ENCODE results near the gene CACNA1C. TPM values are rescaled to one million over a fixed set of nuclear protein-coding genes. Genes with fewer than 3 reads are reported as not detected.

Gene CACNA1C
- total RNA-seq, 4 donors from 2014 or later = 1.5 to 13.5 (median 2.1) TPM

DNA sequence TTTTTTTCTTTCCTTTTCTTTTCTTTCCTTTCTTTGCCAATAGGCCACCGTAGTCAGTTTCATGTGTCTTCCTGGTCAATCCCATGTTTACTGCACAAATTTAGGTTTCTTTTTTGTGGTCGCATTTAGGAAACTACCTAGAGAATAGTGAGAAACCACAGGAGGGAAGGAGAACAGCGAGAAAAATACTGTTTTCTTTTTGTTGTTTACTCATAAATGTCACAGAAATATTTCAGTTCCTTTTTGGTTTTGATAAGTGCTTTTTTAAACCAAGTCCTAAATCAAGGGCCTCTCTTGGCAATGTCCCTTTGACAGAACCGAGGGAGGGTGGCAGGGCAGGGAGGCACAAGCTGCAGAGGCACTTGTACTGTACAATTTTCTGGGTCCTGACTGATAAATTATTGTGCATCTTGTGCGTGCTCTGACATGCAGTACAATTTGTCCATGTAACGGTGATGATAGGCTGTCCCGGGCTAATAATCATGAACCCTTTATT is 326.1 kb downstream of the CACNA1C start:
- intact Hi-C loops (cut with DNase I) = no loop called here
- Histone ChIP-seq H3K27ac (peak overlapping the region in 2 of 4 donors; percentile 2), H3K4me1 (peaks cover 0 to 19% (median 0%) of the 10 kb centered on the region in 3 donors), H3K9me3 (no peaks in the 10 kb centered on the region), H3K36me3 (no peaks in the 10 kb centered on the region), H3K4me3 (no peak overlapping the region), H3K27me3 (no peaks in the 10 kb centered on the region)
- DNase-seq = no peak
- TF ChIP-seq POLR2A (IDR thresholded peaks at IDR 0.05) = no peak
- TF ChIP-seq, protein P1, sequence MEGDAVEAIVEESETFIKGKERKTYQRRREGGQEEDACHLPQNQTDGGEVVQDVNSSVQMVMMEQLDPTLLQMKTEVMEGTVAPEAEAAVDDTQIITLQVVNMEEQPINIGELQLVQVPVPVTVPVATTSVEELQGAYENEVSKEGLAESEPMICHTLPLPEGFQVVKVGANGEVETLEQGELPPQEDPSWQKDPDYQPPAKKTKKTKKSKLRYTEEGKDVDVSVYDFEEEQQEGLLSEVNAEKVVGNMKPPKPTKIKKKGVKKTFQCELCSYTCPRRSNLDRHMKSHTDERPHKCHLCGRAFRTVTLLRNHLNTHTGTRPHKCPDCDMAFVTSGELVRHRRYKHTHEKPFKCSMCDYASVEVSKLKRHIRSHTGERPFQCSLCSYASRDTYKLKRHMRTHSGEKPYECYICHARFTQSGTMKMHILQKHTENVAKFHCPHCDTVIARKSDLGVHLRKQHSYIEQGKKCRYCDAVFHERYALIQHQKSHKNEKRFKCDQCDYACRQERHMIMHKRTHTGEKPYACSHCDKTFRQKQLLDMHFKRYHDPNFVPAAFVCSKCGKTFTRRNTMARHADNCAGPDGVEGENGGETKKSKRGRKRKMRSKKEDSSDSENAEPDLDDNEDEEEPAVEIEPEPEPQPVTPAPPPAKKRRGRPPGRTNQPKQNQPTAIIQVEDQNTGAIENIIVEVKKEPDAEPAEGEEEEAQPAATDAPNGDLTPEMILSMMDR (IDR thresholded peaks at IDR 0.05) = no peak
- WGBS, 2 donors = 37 to 44% methylated on average over 7 of the region's 7 CpGs

DNA sequence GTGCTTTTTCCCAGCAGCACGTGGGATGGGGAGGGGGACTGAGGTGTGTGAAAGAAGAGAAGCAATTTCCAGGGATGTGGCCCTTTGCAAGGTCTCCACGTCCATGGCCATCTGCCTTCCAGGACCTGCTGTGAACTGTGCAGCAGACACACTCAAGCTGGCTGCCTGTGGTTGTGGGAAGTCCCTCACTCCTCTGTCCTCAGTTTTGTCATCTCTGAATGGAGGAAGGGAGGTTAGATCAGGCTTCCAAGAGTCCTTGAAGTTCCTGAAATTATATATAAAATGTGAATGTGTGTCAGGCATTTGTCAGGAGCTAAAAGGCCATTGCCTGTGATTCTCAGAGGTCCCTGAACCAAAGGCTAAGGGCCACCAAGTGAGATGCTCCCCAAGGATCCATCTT is 328.2 kb downstream of the CACNA1C start:
- no peak overlapping the region for H3K27ac ChIP-seq
- TF ChIP-seq, protein P1 (IDR thresholded peaks at IDR 0.05) = no peak
- no peak for TF ChIP-seq POLR2A (IDR thresholded peaks at IDR 0.05)
- WGBS, 2 donors = 64 to 83% methylated on average over 1 to 2 of the region's 2 CpGs

DNA sequence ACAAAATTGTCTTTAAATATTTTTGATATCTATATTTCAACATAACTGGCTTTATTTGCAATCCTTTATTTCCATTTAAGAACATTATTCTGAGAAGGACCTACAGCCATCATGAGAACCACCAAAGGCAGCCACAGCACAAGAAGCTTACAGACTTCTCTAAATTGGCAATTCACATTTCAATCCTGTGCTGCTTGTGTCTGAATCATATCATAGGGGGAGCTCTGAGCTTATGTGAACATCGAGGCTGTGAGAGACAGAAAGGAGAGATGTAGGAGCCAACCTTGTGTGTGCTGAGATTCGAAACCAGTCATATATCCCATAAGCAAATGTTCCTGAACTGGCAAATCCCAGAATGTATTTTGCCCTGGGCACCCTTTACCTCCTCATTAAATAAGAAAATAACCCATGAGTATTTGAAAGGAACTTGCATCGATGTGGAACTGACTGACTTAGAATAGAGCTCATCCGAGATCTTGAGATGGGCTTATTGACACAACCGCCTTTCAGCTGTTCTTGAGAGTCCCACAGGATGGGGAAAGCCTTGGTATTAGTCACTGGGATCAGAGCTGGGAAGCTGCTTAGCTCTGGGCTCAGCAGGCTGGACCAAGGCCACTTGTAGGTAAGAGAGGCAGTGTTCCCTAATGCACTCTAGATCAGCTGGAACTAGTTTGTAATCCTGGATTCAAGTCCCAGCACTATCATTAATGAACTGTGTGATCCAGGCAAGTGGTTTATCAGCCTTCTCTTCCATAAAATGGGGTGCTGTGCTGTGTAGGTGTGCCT is 329.8 kb downstream of the CACNA1C start:
- DNase-seq = no peak
- Histone ChIP-seq H3K36me3 (no peaks in the 10 kb centered on the region), H3K27ac (peak overlapping the region in 3 of 4 donors; percentile 6 to 60 (median 17)), H3K4me3 (no peak overlapping the region), H3K9me3 (no peaks in the 10 kb centered on the region), H3K27me3 (peaks cover 0 to 1% (median 0%) of the 10 kb centered on the region in 4 donors), H3K4me1 (peaks cover 0 to 18% (median 4%) of the 10 kb centered on the region in 3 donors)
- intact Hi-C loops (cut with DNase I) = no loop called here
- TF ChIP-seq POLR2A (IDR thresholded peaks at IDR 0.05) = no peak
- TF ChIP-seq, protein P1 (IDR thresholded peaks at IDR 0.05) = no peak
- WGBS, 2 donors = 49 to 67% methylated on average over 4 to 5 of the region's 5 CpGs

More for the DNA sequence above, 328.2 kb downstream of the CACNA1C start:
- Histone ChIP-seq H3K4me3 (no peak overlapping the region), H3K4me1 (peaks cover 0 to 24% (median 4%) of the 10 kb centered on the region in 3 donors), H3K27me3 (no peaks in the 10 kb centered on the region), H3K36me3 (no peaks in the 10 kb centered on the region), H3K9me3 (no peaks in the 10 kb centered on the region)
- intact Hi-C loops (cut with DNase I) = no loop called here
- DNase-seq = no peak

DNA sequence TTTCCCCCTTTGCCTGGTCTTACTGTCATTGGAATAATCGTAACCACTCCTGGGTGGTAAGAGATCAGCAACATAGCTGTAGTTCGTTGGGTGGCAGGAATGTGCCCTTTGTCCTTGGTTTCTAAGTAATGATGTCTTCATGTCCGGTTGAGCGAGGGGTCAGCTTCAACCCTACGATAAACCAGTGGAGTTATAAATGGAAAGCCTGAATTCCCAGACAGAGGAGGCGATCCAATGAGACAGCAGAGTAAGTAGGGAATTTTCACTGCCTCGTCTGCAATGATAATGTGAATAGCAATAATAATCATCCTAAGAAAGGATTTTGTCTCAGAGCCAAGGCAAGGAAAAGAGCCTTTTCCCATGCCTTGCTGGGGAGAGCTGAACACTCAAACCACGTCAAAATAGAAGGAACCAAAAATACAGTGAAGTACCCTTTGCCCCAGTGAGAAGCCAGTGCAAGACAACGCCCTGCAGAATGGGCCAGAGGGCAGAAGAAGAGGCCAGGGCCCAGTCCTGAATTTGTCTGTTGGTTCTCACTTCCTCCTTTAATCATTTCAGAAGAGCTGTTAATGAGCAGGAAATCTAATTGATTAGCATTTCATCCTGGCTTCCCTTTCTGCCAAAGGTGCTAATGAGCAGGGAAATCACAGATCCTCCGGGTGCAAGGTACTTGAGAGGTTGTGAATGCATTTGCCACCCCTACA is 330.7 kb downstream of the CACNA1C start:
- no peak for DNase-seq
- no peaks in the 10 kb centered on the region for H3K36me3 ChIP-seq
- peaks cover 0 to 18% (median 4%) of the 10 kb centered on the region in 3 donors for H3K4me1 ChIP-seq
- intact Hi-C loops (cut with DNase I) = no loop called here
- 42 to 69% methylated on average over 10 of the region's 10 CpGs for WGBS, 2 donors
- peak overlapping the region in 3 of 4 donors; percentile 6 to 60 (median 17) for H3K27ac ChIP-seq
- TF ChIP-seq, protein P1 (IDR thresholded peaks at IDR 0.05) = no peak
- no peak for TF ChIP-seq POLR2A (IDR thresholded peaks at IDR 0.05)
- peaks cover 0 to 4% (median 0%) of the 10 kb centered on the region in 4 donors for H3K27me3 ChIP-seq
- H3K9me3 ChIP-seq = no peaks in the 10 kb centered on the region
- H3K4me3 ChIP-seq = no peak overlapping the region

DNA sequence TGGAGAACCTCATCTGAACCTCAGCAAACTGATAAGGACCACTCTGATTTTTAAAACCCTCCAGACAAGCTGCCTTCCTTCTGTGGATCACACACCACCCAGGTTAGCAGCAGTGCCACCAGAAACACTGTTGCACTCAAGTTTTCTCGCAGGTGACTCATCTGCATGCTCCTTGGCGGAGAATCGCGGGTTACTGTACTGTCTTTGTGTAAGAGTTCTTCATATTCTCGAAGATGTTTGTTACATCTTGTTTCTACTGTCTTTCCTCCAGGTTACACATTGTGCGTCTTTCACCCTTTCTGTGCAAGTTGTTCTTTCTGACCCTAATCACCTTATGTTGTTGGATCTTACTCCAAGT is 331.2 kb downstream of the CACNA1C start:
- DNase-seq = no peak
- TF ChIP-seq, protein P1 (IDR thresholded peaks at IDR 0.05) = no peak
- Histone ChIP-seq H3K27me3 (peaks cover 0 to 4% (median 0%) of the 10 kb centered on the region in 4 donors), H3K4me1 (peaks cover 0 to 14% (median 4%) of the 10 kb centered on the region in 3 donors), H3K36me3 (no peaks in the 10 kb centered on the region), H3K9me3 (no peaks in the 10 kb centered on the region), H3K4me3 (no peak overlapping the region), H3K27ac (peak overlapping the region in 3 of 4 donors; percentile 6 to 51 (median 17))
- intact Hi-C loops (cut with DNase I) = no loop called here
- 74 to 79% methylated on average over 5 to 6 of the region's 6 CpGs for WGBS, 2 donors

Data from esophagus squamous epithelium (tissue), 5 donors.